HG03457 (cell line): ENCODE results near the gene PDZD7.
A peak's percentile ranks its signal among the peaks of the same experiment; 100 is the strongest.

Experiments
- ATAC-seq: cut with Tn5 transposase; IDR thresholded peaks from one replicate; pipeline ENCODE4 v1.9.1; 2021; ENCODE audit warnings: moderate number of reproducible peaks; ENCODE audit not compliant: unreplicated experiment

The PDZD7 gene

DNA sequence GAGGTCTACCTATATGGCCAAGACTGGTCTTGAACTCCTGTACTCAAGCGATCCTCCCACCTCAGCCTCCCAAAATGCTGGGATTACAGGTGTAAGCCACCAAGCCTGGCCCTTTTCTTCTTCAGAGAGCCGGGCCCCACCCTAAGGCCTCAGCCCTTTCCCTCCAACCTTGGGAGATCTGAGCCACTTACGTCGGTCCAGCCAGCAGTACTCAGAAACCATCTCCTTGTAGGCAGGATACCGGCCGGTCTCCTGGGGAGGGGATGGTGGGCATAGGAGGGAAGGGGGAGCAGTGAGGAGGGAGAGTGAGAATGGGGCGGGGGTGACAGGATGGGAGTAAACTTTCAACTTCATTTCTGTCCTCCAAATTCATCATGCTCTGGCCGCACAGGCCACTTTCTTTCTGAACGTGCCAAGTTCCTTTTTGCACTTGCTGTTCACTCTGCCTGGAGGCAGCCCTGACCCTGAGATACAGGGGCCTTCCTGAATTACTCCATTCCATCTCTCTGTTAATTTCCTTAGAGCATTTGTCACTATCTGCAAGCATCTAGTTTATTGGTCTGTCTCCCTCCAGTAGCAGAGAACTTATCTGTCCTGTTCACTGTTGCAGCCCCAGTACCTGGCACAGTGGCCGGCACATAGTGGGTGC, 10.4 kb downstream of the PDZD7 start:
- no peak for ATAC-seq

DNA sequence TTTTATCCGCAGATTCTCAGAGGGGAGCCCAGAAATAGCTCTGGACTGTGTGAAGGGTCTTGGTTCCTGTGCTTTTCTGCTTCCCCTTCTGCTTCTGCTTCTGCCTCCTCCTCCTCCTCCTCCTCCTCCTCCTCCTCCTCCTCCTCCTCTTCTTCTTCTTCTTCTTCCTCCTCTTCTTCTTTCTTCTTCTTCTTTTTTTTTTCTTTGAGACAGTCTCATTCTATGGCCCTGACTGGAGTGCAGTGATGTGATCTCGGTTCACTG, 11.6 kb downstream of the PDZD7 start:
- no peak for ATAC-seq

DNA sequence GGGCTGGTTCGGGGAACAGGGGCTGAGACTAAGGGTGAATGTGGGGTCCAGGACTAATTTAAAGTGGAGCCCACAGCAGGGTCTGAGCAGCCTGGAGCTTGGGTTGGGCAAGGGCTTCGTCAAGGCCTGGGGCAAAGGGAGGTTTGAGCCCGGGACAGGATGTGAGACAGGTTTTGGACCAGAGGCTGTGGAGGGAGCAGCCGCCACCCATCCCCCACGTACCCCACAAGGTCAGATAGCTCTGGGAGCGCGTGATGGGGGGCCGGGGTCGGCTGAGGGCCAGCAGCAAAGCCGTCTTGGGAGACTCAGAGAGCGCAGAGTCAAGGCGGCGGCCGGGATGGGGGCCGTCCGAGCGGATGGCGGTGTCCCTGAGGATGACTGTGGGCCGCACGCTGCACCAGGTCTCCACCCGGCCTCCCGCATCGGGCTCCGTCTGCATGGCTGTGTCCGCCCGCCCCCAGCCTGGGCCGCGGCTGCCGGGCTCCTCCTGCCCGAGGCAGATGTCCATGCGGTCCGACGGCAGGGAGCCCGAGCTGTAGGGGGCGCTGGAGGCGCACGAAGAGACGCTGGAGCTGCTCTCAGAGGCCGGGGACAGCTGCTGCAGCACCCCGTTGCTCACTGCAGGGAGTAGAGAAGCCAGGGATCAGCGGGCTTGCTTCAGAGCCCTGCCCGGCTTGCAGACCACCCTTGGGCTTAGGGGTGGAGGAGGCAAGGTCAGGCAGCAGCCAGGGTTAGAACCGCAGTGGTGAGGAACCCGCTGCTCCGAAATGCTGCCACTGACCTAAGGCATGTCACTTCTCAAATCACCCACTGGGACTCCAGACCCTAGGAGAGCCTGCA, 12.1 kb downstream of the PDZD7 start:
- no peak for ATAC-seq

DNA sequence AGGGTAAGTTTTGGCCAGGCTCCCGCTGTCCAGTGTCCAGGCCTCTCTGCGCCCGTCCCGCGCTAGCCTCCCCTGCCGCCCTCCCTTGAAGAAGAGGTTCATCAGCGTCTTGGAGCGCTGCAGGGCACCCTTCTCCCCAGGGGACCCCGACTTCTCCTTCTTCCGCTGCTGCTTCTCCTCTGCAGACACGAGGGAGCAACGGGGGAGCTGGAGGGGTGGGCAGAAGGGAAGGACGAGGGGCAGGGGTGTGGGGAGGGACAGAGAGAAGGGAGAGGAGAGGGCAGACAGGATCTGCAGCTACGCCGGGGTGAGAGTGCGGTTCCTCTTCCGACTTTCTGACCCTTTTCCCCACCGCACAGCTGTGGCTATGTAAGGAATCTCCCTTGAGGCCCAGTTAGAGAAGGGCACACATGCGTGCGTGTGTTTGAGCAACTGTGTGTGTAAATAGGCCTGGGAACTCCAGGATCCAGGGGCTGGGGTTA, 12.8 kb downstream of the PDZD7 start:
- ATAC-seq, result no peak

DNA sequence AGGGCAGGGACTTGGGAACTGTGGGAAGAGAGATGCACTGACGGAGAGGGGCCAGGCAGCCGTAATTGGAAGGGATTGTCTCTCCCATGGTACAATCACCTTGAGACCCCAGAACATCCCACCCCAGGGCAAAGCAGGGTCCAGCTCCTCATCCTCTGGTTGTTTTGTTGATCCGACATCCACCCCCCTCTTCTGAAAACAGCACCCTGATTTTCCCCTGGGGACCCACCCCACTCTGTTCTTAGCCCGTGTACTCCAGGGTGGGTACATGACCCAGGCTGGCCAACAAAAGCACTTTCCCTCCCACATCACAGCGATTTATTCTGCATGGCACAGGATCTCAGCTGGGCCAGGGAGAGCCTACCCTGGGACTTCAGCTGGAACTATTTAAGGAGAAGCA, 14.1 kb downstream of the PDZD7 start:
- no peak for ATAC-seq

DNA sequence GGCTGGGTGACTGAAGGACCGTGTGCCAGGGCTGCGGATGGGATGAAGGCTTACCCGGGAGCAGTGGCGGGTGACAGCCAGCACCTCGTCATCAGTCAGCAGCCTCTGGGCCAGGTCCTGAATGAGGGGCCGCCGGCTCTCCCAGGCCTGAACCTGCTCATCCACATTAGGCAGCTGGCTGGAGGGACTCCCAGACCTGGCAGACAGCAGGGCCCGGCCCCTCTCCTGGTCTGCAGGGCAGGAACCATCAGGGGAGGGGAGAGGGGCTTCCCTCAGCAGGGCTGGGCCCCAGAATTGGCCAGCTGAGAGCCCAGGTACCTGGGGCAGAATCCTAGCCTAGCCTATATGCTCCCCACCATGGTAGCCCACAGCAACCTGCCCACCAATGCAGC, 15.4 kb downstream of the PDZD7 start:
- no peak for ATAC-seq

DNA sequence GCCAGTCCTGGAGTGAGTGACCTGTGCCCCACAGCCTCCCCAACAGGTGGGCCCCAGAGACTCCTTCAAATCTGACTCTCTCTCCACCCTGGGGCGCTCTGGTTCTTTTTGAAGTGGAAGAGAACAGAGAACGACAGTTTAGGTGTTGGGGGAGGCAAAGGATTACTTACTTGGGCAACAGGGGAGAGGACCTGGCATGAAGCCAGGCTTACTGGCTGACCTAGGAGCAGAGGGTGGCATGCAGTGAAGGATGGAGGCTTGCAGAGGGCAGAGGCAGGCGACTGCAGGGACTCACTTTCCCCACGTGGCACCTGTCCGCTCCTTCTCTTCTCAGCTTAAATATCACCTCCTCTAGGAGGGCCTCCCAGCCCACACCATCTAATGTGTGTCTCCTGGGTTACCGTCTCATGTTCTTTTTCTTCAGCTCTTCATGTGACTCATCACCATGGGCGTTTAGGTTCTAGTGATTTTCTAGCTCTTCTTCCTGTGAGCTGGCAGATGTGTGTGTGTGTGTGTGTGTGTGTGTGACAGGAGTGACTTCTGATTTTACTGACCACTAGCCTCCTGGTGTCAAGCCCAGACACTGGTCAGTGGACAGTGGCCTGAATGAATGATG, 15.9 kb downstream of the PDZD7 start:
- ATAC-seq, result no peak

DNA sequence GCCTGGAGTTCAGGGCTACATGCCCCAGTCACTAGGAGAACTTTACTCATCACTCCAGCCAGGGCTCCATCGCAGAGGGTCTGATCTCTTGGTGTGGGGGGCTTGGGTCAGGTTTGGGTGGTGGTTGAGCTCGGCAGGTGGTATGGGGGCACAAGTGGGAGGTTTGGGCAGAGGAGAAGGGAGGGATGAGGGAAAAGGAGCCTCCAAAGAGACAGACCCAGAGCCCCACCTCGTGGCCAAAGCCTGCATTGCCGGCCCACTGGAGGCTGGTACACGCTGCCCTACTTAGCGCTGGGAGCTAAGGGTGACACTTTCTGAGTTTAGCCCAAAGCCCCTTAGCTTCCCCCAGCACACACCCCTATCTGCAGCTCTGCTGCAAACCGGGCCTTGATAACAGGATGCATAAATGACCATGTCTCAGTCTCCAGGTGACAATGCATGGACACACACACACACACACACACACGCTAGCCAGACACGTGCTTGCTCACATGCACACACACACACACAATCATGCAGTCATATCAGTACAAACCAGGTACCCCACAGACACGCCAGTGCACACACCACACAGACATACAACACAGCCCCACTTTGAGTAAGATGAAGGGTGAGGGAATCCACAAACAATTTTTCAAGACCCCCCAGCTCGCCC, 16.6 kb downstream of the PDZD7 start:
- ATAC-seq, result no peak

DNA sequence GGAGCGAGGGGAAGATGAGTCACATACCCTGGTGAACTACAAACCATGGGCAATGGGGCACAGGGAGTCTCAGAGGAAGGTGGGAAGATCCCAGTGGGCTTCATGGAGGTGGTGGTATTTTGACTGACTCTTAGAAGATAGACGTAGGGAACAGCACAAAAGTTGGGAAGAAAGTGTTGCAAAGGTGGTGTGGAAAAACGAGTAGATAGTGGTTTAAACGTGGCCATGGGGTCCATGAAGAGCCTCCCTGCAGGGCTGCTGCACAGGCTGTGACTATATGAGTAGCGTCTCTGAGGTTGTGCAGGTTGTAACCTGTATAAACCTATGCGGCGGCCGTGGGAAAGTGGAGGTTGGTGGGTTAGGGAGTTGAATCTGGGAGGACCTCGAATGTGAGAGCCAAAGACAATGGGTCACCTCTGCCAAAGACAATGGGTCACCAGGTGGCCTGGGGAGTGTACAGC, 17.5 kb downstream of the PDZD7 start:
- no peak for ATAC-seq

DNA sequence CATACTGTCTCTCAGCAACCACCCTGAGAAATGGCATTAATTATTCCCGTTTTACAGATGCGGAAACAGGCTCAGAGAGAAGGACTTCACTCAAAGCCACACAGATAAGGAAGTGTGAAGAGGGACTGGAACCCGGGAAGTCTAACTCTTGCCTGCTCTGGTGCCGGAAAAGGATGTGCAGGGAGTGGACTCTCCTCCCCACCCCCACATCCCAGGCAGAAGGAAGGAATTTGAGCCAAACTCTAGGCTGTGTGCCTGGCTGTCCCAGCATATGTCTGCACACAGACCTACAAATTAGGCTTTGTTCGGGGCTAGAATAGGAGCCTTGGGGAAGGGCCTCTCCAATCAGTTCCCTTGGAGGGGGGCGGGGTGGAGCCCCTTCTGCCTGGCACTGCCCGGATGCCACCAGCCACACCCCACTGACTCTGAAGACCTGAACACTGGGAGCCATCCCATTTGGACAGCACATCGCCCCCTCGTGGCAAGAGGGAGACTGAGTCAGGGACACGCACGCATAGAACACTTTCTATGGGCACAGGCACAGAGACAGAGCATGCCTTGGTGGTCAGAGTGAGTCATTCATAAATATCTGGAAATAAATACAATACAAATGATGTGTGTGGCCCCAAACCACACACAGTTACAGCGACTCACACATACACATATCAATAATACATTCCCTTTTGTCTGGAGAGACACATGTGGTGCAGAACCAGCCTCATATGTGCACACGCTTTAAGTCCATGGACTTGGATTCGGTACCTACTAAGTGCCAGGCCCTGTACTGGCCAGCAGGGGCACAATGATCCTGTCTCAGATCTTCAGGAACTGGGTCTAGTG, 18.2 kb downstream of the PDZD7 start:
- peak; percentile 59 for ATAC-seq

DNA sequence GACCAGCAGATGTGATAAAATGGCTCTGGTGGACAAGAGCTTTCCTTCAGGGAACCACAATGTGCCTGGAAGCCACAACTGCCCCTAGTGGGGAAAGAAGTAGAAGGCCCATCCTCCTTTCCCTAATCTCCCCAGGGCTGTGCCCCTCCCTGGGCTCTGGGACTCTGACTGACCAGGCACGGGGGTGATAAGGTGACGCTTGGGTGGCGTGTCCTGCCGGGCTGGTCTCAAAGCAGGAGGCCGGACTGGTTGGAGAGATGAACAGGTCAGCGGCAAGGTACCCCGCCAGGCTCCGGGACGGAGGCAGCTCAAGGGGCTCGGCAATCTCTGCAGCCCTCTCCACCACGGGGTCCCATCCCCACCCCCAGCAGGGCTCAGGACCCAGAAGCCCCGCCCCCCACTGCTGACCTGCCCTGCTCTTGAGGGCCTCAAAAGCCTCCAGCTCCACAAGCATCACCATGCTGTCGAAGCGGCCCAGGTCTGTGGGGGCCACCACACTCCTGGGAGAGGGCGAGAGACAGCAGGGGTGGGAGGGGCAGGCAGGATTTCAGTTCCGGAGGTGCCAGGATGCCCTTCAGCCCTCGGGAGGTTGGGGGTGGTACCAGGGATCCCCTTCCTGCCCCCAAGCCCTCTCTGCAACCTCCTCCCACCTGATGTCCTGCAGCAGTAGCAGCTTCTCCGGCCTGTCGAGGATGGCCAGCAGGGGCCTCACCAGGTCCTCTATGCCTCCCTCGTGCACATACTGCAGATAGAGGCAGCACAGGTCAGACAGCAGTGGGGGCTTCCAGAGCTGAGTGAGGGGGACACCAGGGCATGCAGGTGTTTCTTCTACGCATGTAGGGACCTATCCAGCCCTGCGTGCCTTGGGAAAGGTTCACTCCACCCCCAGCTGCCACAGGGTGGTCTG, 19.2 kb downstream of the PDZD7 start:
- no peak for ATAC-seq

DNA sequence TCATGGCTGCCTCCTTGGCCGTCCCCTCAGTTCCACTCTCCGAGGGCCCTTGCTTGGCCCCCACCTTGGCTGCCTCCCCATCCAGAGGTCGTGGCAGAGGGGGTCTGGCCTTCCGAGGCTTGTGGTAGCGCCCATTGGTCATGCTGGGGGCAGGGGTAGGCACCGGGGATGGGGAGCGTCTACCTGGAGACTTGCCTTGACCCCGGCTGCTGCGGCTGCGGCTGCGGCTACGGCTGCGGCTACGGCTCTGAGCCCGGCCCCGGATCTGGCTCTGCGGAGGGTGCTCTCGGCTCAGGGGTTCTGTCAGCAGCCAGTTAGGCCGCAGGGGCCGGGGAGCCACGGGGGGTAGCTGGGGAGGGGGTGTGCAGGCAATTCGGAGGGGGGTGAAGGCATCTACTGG, 20.6 kb downstream of the PDZD7 start:
- ATAC-seq, result no peak

DNA sequence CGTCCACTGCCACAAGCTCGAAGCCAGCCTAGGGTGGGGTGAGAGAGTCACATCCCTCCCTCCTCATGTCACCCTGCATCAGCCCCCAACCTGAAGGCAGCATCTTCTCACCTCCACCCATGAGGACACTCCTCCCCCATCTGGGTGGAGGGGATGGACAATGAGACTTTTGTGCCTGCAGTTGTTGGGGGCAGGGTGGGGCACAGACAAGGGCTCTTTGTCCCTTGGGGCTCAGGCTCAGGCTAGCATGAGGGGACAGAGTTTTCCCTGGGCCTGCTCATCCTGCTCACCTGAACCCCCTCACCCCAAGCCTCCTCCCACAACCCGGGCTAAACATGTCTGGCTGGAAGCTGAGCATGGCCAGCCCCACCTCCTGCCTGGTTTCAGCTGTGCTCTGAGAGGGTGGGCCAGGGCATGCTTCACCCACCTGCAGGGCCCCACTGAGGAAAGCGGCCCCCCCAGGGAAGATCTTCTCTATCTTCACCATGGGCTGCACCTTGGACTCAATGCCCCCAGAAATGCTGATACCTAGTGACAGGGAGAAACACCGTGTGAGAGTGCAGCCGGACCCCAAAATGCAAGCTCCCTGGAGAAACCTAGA, 22.0 kb downstream of the PDZD7 start:
- no peak for ATAC-seq

DNA sequence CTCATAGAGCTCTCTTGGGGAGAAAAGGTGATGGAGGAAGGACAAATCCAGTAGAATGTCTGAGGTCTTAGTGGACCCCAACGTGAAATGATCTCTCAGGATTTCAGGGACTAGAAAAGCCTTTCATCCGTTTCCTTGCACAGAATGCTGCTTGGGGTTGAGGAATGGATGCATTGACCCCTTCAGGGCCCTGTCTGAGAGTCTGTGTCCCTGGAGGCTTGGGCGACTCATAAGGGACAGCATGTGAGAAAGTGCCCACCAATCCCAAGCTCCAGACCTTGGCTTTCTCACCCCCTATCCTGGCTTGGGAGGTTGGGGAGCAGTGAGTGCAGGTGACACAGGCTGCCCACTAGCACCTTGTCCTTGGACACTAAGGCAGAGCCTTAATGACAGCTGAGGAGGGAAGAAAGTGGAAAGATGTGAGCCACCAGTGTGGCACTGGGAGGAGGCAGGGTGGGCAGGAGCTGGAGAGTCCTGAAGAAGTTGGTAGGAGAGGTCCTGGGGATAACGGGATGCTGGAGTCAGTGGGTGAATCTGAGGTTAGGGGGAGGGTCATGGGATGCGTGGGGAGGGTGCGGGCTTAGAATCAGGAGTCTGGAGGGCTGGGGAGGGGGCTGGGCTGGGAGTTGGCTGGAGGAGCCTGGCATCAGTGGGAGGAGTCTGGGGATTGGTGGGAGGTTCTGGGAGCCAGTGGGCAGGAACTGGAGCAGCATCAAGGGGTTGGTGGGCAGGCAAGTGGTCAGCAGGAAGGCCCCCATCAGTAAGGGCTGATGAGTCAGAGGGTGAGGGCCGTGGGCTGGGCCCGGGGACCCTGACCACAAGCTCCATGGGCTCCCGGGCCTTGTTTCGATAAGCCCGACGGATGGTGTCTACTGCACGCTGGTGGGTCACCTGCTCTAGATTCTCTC, 22.8 kb downstream of the PDZD7 start:
- ATAC-seq, result no peak

DNA sequence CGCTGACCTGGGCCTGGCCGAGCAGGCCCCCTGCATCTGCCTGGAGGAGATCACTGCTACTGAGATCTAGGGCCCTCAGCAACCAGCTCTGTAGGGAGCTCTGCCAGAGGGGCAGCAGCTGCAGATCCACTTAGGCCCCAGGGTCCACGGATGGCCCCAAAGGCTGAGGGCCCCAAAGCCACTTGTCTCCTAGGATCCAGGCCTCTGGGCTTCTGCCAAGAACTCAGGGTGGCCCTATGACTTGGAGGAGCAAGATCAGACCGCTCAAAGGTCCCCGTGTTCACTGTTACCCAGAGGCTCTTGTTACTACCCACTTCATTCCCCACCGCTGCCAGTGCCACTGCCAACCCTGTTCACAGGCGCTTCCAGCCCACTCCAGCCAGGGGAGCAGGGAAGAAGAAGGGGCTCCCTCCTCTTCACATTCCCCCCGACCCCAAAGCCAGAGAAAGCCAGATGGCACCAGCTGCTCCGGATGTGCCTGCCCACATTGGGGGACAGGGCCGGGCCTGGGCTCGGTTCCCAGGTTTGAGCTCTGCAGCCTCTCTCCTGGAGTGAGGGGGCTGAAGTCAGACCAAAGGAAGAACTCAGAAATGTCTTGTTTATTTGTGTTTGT, 23.7 kb downstream of the PDZD7 start:
- no peak for ATAC-seq

DNA sequence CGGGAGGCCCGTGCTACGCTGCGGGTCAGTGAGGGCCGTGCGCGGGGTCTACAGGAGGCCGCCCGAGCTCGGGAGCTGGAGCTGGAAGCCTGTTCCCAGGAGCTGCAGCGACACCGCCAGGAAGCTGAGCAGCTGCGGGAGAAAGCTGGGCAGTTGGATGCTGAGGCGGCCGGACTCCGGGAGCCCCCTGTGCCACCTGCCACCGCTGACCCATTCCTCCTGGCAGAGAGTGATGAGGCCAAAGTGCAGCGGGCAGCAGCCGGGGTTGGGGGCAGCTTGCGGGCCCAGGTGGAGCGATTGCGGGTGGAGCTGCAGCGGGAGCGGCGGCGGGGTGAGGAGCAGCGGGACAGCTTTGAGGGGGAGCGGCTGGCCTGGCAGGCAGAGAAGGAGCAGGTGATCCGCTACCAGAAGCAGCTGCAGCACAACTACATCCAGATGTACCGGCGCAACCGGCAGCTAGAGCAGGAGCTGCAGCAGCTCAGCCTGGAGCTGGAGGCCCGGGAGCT, 24.3 kb downstream of the PDZD7 start:
- no peak for ATAC-seq

DNA sequence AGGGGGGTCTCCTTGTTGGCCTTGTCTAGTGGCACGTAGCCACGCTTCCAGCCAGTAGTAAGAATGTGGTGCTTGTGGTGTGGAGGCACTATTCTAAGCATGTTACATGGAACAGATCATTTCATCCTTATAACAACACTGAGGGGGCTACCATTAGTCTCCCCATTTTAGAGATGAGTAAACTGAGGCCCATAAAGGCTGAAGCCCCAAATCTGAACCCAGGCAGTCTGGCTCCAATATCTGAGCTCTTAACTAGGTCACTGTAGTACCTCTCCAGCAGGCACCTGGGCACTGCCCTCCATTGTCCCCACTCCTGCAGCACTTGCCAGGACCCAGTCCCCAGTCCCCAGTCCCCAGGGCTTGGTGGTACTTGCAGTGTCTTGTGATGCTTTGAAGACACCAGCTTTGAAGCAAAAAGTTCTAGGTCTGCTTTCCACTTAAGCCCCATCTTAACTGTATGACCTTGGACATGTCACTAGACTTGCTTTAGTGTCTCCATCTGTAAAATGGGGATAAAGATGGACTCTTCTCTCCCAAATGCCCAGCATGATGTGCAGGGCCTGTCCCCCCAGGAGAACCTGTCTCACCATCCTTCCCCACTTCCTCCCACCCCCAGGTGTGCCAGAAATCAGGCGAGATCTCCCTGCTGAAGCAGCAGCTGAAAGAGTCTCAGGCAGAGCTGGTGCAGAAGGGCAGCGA, 24.9 kb downstream of the PDZD7 start:
- ATAC-seq, result no peak
